HG02970 (cell line): ENCODE data around the gene ZNF276.
"Not testable (repeated sequence)": the region's sequence is repeated elsewhere in the genome, so short reads cannot be mapped to it uniquely, and the experiment has no call there.

Experiments
- ATAC-seq: cut with Tn5 transposase; IDR thresholded peaks from one replicate; pipeline ENCODE4 v1.9.1; 2021; ENCODE audit warnings: mild to moderate bottlenecking, moderate library complexity, moderate number of reproducible peaks; ENCODE audit not compliant: unreplicated experiment, low FRiP score

The ZNF276 gene

DNA sequence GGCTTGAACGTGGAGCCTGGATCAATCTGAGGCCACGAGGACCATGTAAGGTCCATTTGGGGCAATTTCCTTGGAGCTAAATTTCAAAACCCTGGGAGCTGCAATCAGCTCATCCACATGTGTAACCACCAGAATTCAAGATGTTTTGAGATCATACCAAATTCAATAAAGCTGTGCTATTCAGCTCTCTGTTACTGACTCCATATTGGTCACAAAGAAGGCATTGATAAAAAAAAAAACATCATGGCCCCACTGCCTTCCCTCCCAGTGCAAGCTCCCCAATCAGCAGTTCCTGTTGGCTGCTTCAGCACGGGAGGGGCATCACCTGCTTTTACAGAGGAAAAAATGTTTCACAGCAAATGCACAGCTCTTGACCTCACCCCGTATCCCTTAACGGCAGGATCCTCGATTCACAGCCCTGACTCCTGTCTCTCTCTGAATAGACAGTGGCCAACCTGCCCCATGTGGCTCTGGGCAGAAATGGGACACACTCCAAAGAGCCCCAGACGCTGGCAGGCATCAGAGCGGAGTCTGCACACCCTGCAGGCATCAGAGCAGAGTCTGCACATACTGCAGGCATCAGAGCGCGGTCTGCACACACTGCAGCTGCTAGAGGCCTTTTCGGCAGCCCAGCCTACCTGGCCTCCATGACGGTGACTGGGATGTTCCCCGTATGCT is 58.0 kb downstream of the ZNF276 start:
- no peak for ATAC-seq

DNA sequence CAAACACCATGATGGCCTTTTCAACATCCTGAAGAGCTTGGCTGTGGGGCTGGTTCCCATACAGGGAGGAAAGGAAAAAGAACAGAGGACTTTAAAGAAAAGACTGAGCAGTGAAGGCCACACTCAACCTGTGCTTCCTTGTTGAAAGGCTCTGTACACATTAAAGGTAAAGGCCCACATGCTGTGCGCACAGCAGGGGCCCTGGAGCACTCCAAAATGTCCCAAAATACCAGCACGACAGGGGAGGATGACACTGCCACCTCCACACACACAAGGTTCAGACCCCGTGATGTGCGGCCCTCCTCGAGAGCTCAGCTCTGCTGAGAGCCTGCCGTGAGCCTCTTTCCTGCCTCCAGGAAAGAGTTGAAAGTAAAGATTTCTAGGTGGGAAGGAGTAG is 58.6 kb downstream of the ZNF276 start:
- no peak for ATAC-seq

DNA sequence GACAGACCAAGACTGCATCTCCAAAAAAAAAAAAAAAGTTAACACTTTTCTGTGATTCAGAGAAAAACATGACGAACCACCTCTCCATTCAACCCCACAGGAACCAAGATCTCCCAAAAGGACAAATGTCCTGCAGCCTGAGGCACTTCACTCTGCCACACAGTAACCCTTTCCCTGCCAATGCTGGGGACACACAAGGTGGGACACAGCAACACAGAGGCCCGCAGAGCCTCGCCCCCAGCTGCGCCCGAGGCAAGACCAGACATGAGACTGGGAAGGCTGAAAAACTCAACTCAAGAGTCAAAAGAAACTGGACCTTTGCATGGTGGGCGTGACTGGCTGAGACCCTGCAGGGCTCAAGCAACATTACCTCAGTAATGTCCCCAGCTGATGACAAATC is 61.2 kb downstream of the ZNF276 start:
- no peak for ATAC-seq

DNA sequence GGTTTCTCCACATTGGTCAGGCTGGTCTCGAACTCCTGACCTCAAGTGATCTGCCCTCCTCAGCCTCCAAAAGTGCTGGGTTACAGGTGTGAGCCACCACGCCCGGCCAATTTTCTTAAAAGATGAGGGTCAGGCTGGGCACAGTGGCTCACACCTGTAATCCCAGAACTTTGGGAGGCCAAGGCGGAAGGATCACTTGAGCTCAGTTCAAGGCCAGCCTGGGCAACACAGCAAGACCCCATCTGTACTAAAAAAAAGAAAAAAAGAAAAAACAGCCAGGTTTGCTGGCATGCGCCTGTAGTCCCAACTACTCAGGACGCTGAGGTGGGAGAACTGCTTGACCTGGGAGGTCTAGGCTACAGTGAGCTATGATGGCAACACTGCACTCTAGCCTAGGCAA is 62.6 kb downstream of the ZNF276 start:
- not testable (repeated sequence) for ATAC-seq

DNA sequence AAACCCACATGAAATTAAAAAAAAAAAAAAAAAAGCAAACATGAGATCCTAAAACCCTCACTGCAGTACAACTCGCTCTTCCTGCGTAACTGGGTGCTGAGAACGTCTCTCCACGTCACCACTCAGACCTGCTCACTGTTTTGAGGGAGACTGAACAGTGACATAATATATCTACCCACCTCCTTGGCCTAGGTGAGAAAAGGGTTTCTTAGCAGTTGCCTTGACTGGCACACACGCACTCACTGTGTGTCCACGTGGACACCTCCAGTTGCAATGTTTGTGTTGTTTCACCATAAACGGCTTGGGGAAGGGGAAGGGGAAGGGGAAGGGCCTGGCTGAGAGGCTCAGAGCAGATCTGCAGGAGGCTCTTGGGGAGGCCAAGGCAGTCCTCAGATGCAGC is 63.1 kb downstream of the ZNF276 start:
- ATAC-seq = no peak

DNA sequence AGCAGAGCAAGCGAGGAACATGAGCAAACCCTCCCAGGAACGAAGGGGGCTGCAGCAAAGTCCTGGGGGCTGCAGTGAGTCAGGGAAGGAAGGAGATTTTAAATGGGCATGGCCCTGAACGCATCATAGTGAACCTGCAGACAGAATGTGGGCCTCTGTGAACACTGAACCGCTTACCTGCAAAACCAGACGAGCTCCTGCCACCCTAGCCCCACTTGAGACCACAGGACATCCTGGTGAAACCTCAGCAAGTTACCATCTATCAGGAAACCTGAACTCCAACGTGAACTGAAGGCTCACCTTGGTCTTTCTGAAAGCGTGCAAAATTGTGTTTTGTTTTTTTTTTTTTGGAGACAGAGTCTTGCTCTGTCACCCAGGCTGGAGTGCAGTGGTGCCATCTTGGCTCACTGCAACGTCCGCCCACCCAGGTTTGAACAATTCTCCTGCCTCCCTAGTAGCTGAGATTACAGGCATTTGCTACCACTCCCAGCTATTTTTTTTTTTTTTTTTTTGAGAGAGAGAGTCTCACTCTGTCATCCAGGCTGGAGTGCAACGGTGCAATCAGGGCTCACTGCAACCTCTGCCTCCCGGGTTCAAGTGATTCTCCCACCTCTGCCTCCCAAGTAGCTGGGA is 64.3 kb downstream of the ZNF276 start:
- ATAC-seq = no peak

DNA sequence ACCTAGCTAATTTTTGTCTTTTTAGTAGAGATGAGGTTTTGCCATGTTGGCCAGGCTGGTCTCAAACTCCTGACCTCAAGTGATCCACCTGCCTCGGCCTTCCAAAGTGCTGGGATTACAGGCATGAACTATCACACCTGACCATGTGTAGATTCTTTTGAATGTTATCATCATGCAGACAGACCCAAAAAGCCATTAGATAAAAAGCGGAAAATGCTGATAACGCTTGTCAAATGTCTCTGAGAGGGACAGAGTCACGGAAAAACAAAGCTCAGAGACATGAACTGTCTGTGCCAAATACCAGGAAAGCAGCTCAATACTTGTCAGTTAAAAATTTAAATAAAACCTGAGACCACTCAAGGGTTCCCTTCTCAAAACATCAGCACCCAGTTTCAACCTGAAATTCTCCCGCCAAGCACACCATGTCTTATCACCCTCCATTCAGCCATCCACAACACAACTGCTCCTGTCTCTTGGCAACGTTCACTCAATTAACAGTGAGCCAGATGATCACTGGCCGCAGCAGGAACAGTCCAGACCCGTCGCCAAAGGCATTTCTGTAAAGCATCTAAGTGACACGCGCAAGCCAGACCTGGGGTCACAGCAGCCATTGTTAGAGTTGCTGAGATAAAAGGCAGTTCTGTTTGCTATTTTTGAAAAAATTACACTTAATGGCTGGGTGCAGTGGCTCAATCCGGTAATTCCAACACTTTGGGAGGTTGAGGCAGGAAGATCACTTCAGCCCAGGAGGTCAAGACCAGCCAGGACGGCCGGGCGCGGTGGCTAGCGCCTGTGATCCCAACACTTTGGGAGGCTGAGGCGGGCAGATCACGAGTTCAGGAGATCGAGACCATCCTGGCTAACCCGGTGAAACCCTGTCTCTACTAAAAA is 65.4 kb downstream of the ZNF276 start:
- ATAC-seq = no peak

DNA sequence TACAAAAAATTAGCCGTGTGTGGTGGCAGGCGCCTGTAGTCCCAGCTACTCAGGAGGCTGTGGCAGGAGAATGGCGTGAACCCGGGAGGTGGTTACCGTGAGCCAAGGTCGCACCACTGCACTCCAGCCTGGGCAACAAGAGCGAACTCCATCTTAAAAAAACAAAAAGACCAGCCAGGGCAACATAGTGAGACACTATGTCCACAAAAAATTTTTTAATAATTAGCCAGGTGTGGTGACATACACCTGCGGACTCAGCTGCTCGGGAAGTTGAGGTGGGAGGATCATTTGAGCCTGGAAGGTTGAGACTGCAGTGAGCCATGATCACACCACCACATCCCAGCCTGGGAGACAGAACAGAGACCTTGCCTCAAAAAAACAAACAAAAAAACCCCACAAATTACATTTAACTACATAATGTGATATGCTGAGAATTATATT is 66.0 kb downstream of the ZNF276 start:
- no peak for ATAC-seq
